ENCODE data around the gene ITPKC. TPM values are rescaled to one million over a fixed set of nuclear protein-coding genes. Genes with fewer than 3 reads are reported as not detected.

Gene ITPKC
- total RNA-seq (2014; rRNA removed; shearing (Covaris generic)), result 3.8 and 4.6 TPM in 2 replicates
- 10.7 and 12.0 TPM in 2 replicates for polyA plus RNA-seq (2015; cell fraction: cytosol; rRNA removed)
- polyA plus RNA-seq (2015; cell fraction: nucleus; rRNA removed), result 11.0 and 11.4 TPM in 2 replicates

GRCh38 chr19:40716482-40717324, at the start of gene ITPKC, which contains the start of gene COQ8B:
TSS of gene ITPKC (plus strand) at chr19:40717112. CDS start at chr19:40717136, 24 bp downstream.
TSS of gene COQ8B (minus strand) at chr19:40716886. CDS start at chr19:40714632, 2,254 bp downstream.
- DNase-seq (ENCODE audit: low read depth, low spot score), result peak; percentile 95
- in situ Hi-C loops (cut with HindIII; ENCODE audit: low pct_unique_long_range_greater_than_20kb, low sequenced_read_pairs), result no loop called here

GRCh38 chr19:40667602-40668001, 49.3 kb upstream of the ITPKC start:
- in situ Hi-C loops (cut with HindIII; ENCODE audit: low pct_unique_long_range_greater_than_20kb, low sequenced_read_pairs), result no loop called here

GRCh38 chr19:40668991-40669614, 47.8 kb upstream of the ITPKC start:
- in situ Hi-C loops (cut with HindIII; ENCODE audit: low pct_unique_long_range_greater_than_20kb, low sequenced_read_pairs), result no loop called here
- no peak for DNase-seq (ENCODE audit: low read depth, low spot score)

More at GRCh38 chr19:40667602-40668001, 49.3 kb upstream of the ITPKC start:
- no peak for DNase-seq (ENCODE audit: low read depth, low spot score)

GRCh38 chr19:40671404-40671803, 45.5 kb upstream of the ITPKC start:
- in situ Hi-C loops (cut with HindIII; ENCODE audit: low pct_unique_long_range_greater_than_20kb, low sequenced_read_pairs), result no loop called here
- DNase-seq (ENCODE audit: low read depth, low spot score), result no peak

- in situ Hi-C loops (cut with HindIII; ENCODE audit: low pct_unique_long_range_greater_than_20kb, low sequenced_read_pairs), result no loop called here
- no peak for DNase-seq (ENCODE audit: low read depth, low spot score)
Observed at GRCh38 chr19:40672038-40672437, 44.9 kb upstream of the ITPKC start.

- DNase-seq (ENCODE audit: low read depth, low spot score), result no peak
- in situ Hi-C loops (cut with HindIII; ENCODE audit: low pct_unique_long_range_greater_than_20kb, low sequenced_read_pairs), result no loop called here
Observed at GRCh38 chr19:40672573-40673299, 44.2 kb upstream of the ITPKC start.

GRCh38 chr19:40673397-40673796, 43.5 kb upstream of the ITPKC start:
- DNase-seq (ENCODE audit: low read depth, low spot score), result no peak
- in situ Hi-C loops (cut with HindIII; ENCODE audit: low pct_unique_long_range_greater_than_20kb, low sequenced_read_pairs), result no loop called here

- in situ Hi-C loops (cut with HindIII; ENCODE audit: low pct_unique_long_range_greater_than_20kb, low sequenced_read_pairs), result no loop called here
- DNase-seq (ENCODE audit: low read depth, low spot score), result no peak
Observed at GRCh38 chr19:40674291-40674690, 42.6 kb upstream of the ITPKC start.

- in situ Hi-C loops (cut with HindIII; ENCODE audit: low pct_unique_long_range_greater_than_20kb, low sequenced_read_pairs), result no loop called here
- no peak for DNase-seq (ENCODE audit: low read depth, low spot score)
Observed at GRCh38 chr19:40677156-40677555, 39.8 kb upstream of the ITPKC start.

- in situ Hi-C loops (cut with HindIII; ENCODE audit: low pct_unique_long_range_greater_than_20kb, low sequenced_read_pairs), result no loop called here
- no peak for DNase-seq (ENCODE audit: low read depth, low spot score)
Observed at GRCh38 chr19:40681039-40681438, 35.9 kb upstream of the ITPKC start.

GRCh38 chr19:40682431-40682964, 34.4 kb upstream of the ITPKC start:
- in situ Hi-C loops (cut with HindIII; ENCODE audit: low pct_unique_long_range_greater_than_20kb, low sequenced_read_pairs), result no loop called here
- peak; percentile 53 for DNase-seq (ENCODE audit: low read depth, low spot score)

GRCh38 chr19:40683437-40683836, 33.5 kb upstream of the ITPKC start:
- in situ Hi-C loops (cut with HindIII; ENCODE audit: low pct_unique_long_range_greater_than_20kb, low sequenced_read_pairs), result no loop called here
- DNase-seq (ENCODE audit: low read depth, low spot score), result no peak

GRCh38 chr19:40684280-40684679, 32.6 kb upstream of the ITPKC start:
- no peak for DNase-seq (ENCODE audit: low read depth, low spot score)
- in situ Hi-C loops (cut with HindIII; ENCODE audit: low pct_unique_long_range_greater_than_20kb, low sequenced_read_pairs), result no loop called here

GRCh38 chr19:40685016-40685526, 31.8 kb upstream of the ITPKC start:
- in situ Hi-C loops (cut with HindIII; ENCODE audit: low pct_unique_long_range_greater_than_20kb, low sequenced_read_pairs), result no loop called here

GRCh38 chr19:40685563-40685962, 31.3 kb upstream of the ITPKC start:
- in situ Hi-C loops (cut with HindIII; ENCODE audit: low pct_unique_long_range_greater_than_20kb, low sequenced_read_pairs), result no loop called here
- no peak for DNase-seq (ENCODE audit: low read depth, low spot score)

More at GRCh38 chr19:40685016-40685526, 31.8 kb upstream of the ITPKC start:
- no peak for DNase-seq (ENCODE audit: low read depth, low spot score)

- in situ Hi-C loops (cut with HindIII; ENCODE audit: low pct_unique_long_range_greater_than_20kb, low sequenced_read_pairs), result no loop called here
- DNase-seq (ENCODE audit: low read depth, low spot score), result no peak
Observed at GRCh38 chr19:40686882-40687524, 29.9 kb upstream of the ITPKC start.

GRCh38 chr19:40687525-40688016, 29.3 kb upstream of the ITPKC start:
- DNase-seq (ENCODE audit: low read depth, low spot score), result no peak
- in situ Hi-C loops (cut with HindIII; ENCODE audit: low pct_unique_long_range_greater_than_20kb, low sequenced_read_pairs), result no loop called here
